NOMO-1 treated with dmso at 0.1 percent for 144 hours (cell line): ENCODE data around the gene LMCD1.

Experiments used
- DNase-seq: peaks from one replicate; lab custom pipeline; 2025; ENCODE audit not compliant: unreplicated experiment; lab: John Stamatoyannopoulos, UW

LMCD1 gene

GRCh38 chr3:8581373-8581772 is 79.8 kb downstream of the LMCD1 start:
- DNase-seq: no peak

- no peak for DNase-seq
Observed at GRCh38 chr3:8581806-8582445, 80.3 kb downstream of the LMCD1 start.

DNA sequence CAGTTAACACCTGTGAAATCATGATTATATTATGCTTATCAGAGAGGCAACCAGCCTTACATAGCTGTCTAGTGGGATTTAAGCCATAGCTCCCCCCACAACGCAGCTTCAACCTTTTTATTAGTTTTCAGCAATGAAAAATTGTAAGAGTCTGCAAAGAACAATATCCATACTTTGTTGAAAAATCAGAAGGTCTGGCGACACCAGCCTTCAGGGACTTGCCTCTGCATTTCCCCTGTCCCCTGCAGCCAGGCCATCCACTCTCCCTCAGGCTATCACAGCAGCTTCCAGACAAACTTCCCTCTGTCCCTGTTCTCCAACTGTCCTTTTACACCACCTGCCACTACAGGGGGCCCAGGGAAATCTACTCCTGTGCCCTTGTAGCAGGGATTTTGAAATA is 83.0 kb downstream of the LMCD1 start:
- DNase-seq: no peak

- DNase-seq: no peak
Observed at GRCh38 chr3:8589880-8590556, 88.4 kb downstream of the LMCD1 start.

DNA sequence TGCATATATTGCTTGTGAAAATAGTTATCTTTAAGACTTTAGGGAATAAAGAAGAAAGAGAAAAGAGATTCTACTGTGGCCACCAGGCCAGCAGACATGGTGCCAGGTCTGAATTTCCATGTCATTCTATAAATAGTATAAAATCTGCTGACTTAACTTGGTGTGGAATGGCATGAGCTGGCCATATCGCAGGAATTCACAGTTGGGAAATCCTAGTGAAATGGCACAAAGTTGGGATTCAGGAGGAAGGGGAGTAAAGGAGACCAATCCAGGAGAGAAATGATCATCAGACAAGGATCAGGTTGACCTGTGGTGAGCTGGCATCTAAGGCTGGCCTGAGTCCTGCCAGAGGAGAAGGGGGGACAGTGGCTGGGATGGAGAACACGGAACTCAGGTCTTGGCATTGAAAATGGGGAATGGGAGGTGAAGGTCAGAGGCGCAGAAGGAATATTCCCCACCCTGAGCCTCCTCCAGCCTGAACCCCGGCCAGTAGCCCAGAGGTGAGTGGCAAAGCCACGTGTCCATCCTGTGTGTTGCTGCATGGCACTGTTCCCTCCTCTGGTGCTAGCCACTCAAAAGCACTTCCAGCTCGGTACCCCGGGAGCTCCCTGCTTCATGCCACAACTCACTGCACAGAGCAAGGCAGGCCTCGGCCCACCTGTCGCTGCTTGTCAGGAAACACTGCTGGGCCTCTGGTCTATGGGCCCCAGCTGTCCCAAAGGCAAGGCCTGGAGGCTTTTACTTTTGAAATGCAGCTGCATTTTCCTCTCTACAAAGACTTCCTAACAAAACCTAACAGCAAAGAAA is 91.6 kb downstream of the LMCD1 start:
- no peak for DNase-seq

GRCh38 chr3:8595252-8595651 is 93.6 kb downstream of the LMCD1 start:
- no peak for DNase-seq

- DNase-seq: no peak
Observed at GRCh38 chr3:8595695-8596115, 94.1 kb downstream of the LMCD1 start.

DNA sequence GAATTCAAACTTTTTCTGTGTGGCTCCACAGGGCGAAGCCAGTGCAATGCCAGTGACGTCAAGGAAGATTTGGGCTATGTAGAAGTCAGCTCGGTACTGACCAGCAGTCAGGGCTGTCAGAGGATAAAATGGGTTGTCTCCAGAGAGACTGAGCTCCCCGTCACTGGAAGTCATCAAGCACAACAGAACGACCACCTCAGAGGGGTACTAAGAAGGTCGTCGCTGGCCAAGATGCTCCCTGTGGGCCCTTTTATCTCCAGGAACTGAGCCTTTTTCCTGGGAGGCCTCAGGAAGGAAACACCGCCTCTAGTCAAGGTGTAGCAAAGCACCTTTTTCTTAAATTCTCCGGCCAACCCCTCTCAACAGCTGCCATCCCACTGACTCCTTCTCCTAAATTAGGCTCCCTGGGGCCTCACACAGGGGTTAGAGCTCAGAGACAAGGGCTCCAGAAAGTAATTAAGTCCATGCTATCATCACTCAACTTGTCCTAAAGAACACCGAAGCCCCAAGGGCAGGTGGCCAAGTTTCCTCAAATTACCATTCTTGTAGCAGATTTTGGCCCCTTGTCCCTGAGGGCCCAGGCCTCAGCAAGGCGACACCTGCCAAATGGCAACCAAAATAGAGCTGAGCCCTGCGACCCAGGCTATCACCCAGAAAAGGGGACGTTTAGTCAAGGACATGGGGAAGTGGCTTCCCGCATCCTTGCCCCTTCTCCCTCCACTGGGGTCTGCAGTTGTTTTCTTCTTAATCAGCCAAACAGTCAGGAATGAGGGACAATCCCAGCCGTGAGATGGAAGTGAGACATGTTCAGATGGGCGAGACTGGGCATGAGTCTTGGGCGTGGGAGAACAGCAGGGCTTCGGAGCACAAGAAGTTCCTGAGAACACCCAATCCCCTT is 94.9 kb downstream of the LMCD1 start:
- DNase-seq: no peak

DNA sequence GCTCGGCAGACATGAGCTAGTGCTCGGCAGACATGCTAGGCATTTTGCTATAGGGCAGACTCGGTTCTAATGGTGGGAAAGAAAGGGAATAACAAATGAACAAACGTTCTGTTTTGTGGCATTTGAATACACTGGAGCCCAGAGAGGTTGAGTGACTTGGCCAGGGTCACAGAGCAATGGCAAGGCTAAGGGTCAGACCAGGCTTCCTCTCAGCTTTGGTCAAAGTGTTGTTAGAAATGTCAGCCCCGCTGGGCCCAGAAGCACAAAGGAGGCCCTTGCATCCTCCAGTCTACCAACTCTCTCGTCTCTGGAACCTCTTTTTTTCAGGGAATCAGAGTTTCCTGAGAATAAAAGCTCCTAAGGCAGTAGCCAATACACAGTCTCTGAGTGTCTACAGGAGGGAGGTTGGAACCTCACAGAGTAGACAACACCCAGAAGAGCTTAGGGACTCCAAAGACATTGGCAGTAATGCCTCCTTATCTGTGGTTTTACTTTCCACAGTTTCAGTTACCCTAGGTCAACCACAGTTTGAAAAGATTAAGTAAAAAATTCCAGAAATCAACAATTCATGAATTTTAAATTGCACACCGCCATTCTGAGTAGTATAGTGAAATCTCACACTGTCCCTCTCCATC is 95.7 kb downstream of the LMCD1 start:
- DNase-seq: no peak

DNA sequence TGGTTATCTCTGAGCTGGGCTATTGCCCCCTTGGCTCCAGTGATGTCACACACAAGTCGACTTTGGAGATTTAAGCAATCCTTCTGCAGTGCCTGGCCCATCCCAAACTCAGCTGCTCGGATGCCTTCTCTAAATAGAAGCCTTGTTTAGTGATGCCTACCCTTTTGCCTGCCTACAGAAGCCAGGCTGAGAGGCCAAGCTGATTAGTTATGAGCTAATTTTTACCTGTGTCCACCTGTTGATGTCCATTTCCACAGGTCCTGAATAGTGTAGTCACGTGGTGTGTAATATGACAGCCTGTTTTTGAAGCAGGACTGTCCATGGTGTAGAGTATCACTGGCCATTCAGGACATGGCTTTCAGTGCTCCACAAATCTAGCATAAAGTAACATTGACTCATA is 97.5 kb downstream of the LMCD1 start:
- no peak for DNase-seq

GRCh38 chr3:8600457-8600856 is 98.8 kb downstream of the LMCD1 start:
- DNase-seq: no peak

GRCh38 chr3:8603115-8603710 is 101.6 kb downstream of the LMCD1 start:
- DNase-seq: no peak

GRCh38 chr3:8604006-8604405 is 102.4 kb downstream of the LMCD1 start:
- DNase-seq: no peak

DNA sequence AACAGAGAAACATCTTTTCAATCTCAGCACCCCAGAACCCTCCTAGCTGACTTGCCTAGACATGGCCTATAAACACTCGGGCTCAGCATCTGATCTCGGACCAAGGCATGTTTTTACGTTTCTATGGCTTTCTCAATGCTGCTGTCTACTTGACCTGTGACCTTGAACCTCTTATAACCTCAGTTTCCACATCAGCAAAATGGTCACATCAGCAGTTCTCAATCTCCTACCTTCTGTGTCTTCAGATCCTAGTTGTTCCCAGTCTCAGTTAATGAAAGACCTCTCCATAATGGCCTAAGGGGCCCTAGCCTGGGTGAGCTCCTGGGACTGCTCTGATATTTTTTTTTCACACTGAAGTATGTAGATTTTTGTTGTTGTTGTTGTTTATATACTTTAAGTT is 103.4 kb downstream of the LMCD1 start:
- DNase-seq: no peak

DNA sequence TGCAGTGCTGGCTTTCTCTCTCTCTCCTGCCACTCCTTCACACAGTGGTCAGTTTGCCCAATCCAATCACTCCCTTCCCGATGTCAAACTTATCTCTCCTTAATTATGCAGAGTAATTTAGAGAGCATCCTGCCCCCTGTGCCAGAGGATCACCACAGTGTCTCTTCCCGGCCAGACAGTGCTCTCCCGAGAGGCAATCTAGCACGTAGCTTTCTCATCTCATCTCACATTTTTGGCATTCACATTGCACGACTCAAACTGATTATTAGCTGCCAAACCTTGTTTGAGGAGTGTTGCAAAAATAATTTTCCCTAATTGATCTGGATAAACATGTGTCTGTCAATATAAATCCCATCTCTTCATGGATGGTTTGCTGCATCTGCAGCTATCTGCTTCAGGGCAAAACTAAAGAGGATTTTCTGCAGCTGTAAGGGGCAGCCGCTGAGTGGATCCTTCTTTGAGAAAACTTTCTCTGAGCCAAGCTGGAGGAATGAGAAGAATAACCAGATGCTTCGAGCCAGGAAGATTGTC is 105.1 kb downstream of the LMCD1 start:
- no peak for DNase-seq

- no peak for DNase-seq
Observed at GRCh38 chr3:8607234-8608040, 105.8 kb downstream of the LMCD1 start.

GRCh38 chr3:8608041-8608790 is 106.6 kb downstream of the LMCD1 start:
- no peak for DNase-seq

GRCh38 chr3:8608791-8609467 is 107.3 kb downstream of the LMCD1 start:
- DNase-seq: no peak
